H7 (cell line): Measurements from ENCODE around the gene VWA5B2. TPM values are rescaled to one million over a fixed set of nuclear protein-coding genes. Genes with fewer than 3 reads are reported as not detected.

Experiments used
- DNase-seq: peaks from one replicate; pipeline ENCODE4 v3.0.0; 2012
- H3K27me3 ChIP-seq: 2 replicates; pipeline ENCODE4 v1.6.0; 2011; ENCODE audit warnings: mild to moderate bottlenecking, low read length; ENCODE audit not compliant: control insufficient read depth, insufficient read depth
- H3K36me3 ChIP-seq: replicated peaks from 2 replicates; pipeline ENCODE4 v1.5.1; 2011; ENCODE audit warnings: low read length; ENCODE audit not compliant: control insufficient read depth, insufficient read depth
- H3K4me3 ChIP-seq: 2 replicates; pipeline ENCODE4 v1.5.1; 2011; ENCODE audit warnings: low read depth, mild to moderate bottlenecking, control low read depth, low read length, moderate library complexity; ENCODE audit not compliant: insufficient read depth
- total RNA-seq: library from RNA; depleted of rRNA; stranded (reverse); fragments of >200 nt; shearing (Covaris generic); gene quantifications from 2 replicates; pipeline ENCODE4 v1.2.3, GENCODE V29; 2014; rRNA removed

The VWA5B2 gene
- total RNA-seq, 1 experiment from 2014 or later = not detected

DNA sequence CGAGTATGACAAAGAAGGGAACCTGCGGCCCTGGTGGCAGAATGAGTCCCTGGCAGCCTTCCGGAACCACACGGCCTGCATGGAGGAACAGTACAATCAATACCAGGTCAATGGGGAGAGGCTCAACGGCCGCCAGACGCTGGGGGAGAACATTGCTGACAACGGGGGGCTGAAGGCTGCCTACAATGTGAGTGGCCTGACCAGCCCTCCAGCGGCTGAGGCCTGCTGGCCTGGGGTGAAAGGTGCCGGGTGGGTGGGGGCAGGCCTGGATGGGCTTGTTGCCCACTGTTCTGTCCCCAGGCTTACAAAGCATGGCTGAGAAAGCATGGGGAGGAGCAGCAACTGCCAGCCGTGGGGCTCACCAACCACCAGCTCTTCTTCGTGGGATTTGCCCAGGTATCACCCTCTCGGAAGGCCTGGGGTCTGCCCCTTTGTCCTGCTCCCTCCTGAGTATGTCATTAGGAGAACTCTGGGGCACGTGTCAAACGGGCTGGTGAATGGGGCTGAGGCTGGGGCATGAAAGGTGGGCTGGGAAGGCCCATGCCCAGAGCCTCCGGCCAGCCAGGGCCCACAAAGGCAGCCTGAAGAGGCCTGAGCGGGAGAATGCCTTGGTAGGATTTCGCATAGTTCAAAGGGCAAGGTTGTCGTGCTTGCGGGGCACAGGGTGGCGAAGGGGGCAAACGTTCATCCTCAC is 61.8 kb downstream of the VWA5B2 start:
- H3K27me3 ChIP-seq = peaks cover 2% of the 10 kb centered on the region; the same call in 1 of the 2 replicates
- no peak overlapping the region for H3K4me3 ChIP-seq
- H3K36me3 ChIP-seq = no peaks in the 10 kb centered on the region
- DNase-seq = no peak

Other genes starting within 250 kb of the VWA5B2 start
- 15.7 and 17.9 TPM in 2 replicates for gene ABCC5, start 211.7 kb upstream of the VWA5B2 start, total RNA-seq
- not detected in 2 replicates for gene HTR3D, start 197.8 kb upstream of the VWA5B2 start, total RNA-seq
- not detected in 2 replicates for gene HTR3C, start 176.5 kb upstream of the VWA5B2 start, total RNA-seq
- gene HTR3E, start 132.5 kb upstream of the VWA5B2 start, total RNA-seq = not detected in 2 replicates
- 58.4 and 65.6 TPM in 2 replicates for gene EIF2B5, start 94.2 kb upstream of the VWA5B2 start, total RNA-seq
- gene DVL3, start 74.2 kb upstream of the VWA5B2 start, total RNA-seq = 40.6 and 44.4 TPM in 2 replicates
- 567 and 667 TPM in 2 replicates for gene AP2M1, start 54.7 kb upstream of the VWA5B2 start, total RNA-seq
- 31.1 and 38.8 TPM in 2 replicates for gene ABCF3, start 43.4 kb upstream of the VWA5B2 start, total RNA-seq
- 59.8 and 62.7 TPM in 2 replicates for gene ALG3, start 19.4 kb downstream of the VWA5B2 start, total RNA-seq
- gene EEF1AKMT4, start 20.1 kb downstream of the VWA5B2 start, total RNA-seq = 10.1 and 15.2 TPM in 2 replicates
- 1.5 and 1.6 TPM in 2 replicates for gene CAMK2N2, start 32.0 kb downstream of the VWA5B2 start, total RNA-seq
- gene ECE2, start 46.4 kb downstream of the VWA5B2 start, total RNA-seq = not detected in 2 replicates
- 378 and 392 TPM in 2 replicates for gene PSMD2, start 69.7 kb downstream of the VWA5B2 start, total RNA-seq
- gene EIF4G1, start 85.0 kb downstream of the VWA5B2 start, total RNA-seq = 359 and 392 TPM in 2 replicates
- 36.9 and 41.1 TPM in 2 replicates for gene FAM131A, start 108.0 kb downstream of the VWA5B2 start, total RNA-seq
- gene CLCN2, start 132.0 kb downstream of the VWA5B2 start, total RNA-seq = 17.1 and 22.3 TPM in 2 replicates
- 92.8 and 100 TPM in 2 replicates for gene POLR2H, start 132.1 kb downstream of the VWA5B2 start, total RNA-seq
- 0.80 and 1.3 TPM in 2 replicates for gene THPO, start 148.6 kb downstream of the VWA5B2 start, total RNA-seq
- gene CHRD, start 150.5 kb downstream of the VWA5B2 start, total RNA-seq = 4.5 and 10.5 TPM in 2 replicates